Measurements from ENCODE around the gene PADI3.

GRCh38 chr1:17281775-17282181 lies 32.9 kb downstream of the PADI3 start:
- TF ChIP-seq CTCF (IDR thresholded peaks at IDR 0.05 in 8 of 11, conservative IDR thresholded peaks at IDR 0.05 in 3 of 11) (no peak), POLR2AphosphoS5 (IDR thresholded peaks at IDR 0.05) (peak in 1 of 3 donors; percentile 55)

All from spleen (tissue), 7 donors.